ELR (cell line): ENCODE measurements around the gene PRR18.
"Not testable (repeated sequence)": the region's sequence is repeated elsewhere in the genome, so short reads cannot be mapped to it uniquely, and the experiment has no call there.

Experiments used
- DNase-seq: peaks from one replicate; pipeline ENCODE4 v3.0.0-alpha.2; 2015; ENCODE audit warnings: low read depth

The PRR18 gene, protein sequence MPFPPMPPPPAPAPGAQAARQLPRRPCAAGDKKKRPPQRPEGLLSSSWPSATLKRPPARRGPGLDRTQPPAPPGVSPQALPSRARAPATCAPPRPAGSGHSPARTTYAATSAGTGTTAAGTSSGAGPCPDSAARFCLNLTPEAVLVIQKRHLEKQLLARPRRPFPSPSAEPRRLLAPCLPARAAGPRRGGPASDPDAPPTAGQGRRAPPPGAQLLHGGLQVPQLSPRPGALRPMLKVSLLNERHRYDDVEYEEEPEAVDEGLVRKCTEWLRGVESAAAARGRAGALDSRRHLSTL

DNA sequence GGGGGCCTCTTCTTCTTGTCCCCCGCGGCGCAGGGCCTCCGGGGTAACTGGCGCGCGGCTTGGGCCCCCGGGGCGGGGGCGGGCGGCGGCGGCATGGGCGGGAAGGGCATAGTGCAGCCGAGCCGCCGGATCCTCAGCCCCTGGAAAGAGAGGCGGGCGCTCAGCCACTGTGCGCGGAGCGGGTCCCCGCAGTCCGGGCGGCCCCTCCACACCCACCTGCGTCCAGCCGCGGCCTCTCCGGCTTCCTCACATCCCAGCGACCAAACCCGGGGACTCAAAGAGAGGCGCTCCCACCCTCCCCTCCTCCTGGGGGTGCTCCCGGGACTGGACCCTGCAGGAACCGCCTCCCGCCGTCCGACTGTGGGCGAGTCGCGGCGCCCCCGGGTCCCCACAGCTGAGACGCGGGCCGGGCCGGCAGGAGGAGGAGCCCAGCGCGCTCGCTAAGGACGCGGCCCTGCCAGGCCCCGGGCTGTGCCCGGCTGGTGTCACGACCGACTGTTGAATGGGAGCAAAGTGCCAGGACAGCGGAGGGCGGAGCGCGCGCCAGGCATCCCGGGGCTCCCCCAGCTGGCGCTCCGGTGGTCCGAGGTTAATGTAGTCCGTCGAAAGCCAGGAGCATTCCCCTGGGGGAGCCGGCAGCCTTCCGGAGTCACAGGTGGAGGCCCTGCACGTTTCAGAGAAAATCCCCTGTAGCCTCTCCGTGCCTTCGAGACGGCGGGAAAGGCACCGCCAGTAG is at the start of gene PRR18:
Gene PRR18, minus strand, starts transcription at position 360 of the 736 bp plus-strand sequence. Its CDS starts 250 bp downstream, at position 110.
- DNase-seq, result no peak

DNA sequence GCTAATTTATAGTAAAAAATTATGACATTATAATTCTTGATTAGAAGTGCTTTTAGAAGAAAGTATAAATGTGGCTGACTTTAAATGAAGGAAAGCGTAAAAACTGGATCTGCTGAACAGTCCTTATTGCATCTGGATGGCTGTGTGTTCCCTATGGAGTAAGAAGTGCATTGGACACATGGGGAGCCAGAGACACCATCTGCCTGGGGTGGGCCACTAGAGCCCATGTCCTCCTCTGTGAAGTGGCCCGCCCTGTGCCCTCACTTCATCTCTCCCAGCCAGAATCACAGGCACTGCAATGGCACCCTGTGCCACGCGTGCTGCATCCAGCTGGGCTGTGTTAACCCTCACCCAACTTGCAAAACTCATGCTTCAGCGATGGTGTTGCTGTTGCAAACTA is 47.4 kb upstream of the PRR18 start:
- no peak for DNase-seq

DNA sequence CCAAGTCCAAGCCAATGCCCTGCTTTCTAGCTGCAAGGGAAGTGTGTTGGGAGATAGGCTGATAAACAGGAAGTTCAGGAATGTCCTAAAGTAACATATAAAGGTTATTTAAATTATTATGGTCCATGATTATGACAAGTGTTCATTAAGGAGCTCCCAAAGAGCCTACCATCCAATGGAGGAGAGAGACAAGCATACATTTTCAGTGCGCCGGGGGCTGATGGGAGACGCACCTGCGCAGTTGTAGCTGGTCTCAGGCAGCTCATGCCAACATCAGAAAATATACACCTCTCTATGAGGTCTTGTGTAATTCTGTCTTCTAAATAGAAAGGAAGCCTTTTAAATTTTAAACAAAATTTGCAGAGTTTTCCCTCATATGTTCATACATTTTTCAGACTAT is 46.8 kb upstream of the PRR18 start:
- no peak for DNase-seq

DNA sequence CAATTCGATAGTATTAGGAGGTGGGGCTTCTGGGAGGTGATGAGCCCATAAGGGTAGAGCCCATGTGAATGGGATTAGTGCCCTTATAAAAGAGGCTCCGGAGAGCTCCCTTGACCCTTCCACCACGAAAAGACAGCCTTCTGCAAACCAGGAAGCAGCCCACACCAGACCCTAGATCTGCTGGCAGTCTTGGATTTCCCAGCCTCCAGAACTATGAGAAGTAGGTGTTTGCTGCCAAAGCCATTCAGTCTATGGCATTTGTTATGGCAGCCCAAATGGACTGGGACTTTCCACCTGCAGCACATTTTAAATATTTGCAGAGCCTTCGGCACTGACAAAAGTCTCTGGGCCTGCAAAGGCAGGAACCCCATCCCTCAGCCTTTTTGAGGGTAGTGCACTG is 46.0 kb upstream of the PRR18 start:
- DNase-seq, result no peak

DNA sequence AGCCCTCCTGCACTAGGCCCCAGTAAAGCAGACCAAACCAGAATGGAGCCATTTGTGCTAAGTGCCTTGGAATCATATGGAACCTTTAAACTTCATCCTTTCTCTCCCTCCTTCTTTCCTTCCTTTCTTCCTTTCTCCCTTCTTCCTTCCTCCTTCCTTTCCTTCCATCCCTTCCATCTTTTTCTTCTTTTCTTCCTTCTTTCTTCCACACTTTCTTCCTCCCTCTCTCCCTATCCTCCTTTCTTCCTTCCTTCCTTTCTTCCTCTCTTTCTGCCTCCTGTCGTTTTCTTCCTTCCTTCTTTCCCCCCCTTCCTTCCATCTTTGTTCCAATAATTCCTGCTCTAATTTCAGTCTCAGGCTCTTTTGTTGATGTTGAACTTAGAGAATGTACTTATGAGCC is 45.3 kb upstream of the PRR18 start:
- DNase-seq, result no peak

DNA sequence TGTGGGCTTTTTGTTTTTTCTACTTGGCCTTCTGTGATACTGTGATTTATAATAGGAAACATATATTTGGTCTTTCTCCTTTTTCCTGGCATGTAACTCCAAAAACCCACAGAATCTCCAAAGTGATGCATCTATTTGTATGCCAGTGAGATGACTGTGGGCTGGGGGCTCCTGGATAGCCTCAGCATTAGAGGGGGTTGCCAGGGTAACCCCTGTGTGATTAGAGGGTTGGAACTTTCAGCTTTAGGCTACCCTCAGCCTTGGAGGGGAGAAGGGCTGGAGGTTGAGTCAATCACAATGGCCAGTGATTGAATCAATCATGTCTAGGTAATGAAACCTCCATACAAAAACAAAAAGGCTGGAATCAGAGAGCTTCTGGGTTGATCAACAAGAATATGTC is 44.7 kb upstream of the PRR18 start:
- DNase-seq, result no peak

DNA sequence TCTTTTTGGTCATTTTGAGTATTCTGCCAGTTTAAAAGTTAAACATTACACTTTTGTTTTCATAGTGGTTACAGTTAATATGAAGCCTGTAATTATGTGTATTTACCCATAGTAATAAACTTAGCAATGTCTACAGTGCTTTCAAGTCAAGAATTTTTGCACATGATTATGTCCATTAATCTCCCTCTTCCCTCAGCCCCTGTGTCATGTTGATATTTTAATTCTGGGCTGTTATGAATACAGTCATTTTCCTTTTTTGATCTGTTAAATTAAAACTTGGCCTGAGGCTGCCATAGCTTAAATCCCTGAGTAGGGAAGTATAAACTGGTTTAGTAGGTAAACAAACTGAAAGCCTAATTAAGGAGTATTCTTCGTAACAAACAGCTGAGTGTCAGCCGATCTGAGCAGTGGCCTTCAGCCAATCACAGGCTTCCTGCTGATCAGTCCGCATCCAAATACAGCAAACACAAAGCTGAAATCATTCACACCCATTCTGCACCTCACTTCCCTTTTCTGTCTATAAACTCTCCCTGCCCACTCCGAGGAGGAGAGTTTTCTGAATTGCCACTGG is 43.6 kb upstream of the PRR18 start:
- peak; percentile 20 for DNase-seq

DNA sequence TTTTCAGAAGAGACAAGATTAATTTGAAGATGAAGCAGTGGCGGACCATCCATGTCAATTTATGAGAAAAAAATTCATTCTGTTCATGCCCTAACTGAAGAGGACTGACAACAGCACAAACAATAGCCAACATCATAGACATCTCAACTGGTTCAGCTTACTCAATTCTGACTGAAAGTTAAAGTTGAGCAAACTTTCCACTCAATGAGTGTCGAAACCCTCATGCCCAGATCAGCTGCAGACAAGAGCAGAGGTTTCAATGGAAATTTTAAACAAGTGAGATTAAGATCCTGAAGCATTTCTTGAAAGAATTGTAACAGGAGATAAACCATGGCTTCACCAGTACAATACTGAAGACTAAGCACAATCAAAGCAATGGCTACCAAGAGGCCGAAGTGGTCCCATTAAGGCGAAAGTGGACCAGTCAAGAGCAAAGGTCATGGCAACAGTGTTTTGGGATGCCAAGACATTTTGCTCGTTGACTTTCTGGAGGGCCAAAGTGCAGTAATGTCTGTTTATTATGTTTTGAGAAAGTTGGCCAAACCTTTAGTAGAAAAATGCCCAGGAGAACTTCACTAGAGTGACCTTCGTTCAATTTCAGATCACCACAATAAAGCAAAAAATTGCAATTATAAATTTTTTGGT is 40.2 kb upstream of the PRR18 start:
- DNase-seq, result no peak

DNA sequence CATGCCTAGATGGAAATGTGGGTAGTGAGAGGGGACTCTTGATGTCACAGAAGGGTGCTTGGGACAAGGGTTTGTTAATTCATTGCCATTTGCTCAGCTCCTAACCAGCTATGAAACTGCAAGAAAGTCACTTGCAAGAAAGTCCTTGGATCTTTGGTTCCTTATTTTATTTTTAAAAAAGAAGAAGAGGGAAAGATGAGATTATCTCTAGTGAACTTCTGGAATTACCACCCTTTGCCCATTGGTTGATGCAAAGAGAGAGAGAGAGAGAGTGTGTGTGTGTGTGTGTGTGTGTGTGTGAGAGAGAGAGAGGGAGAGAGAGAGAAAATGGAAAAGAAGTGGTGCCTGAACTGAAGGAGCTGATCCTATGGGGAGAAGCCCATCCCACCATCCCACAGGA is 38.8 kb upstream of the PRR18 start:
- DNase-seq, result no peak

DNA sequence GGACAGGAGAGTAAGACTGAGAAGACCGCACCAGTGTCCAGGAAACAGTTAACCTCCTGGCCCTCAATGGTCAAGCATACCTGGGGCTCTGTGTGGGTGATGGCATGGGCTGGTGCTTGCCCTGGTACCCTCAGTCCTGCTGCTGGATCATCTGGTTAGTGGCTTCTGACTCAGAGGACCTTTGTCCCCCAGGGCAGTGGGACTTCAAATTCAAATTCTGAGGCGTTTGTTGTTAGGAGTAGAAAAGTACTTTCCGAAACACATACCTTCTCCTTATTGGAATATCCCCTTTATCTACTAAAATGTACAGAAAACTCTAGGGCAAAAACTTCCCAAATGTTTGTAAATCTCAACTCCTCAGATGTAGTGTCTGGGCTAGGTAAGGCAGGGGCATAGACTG is 38.3 kb upstream of the PRR18 start:
- no peak for DNase-seq

DNA sequence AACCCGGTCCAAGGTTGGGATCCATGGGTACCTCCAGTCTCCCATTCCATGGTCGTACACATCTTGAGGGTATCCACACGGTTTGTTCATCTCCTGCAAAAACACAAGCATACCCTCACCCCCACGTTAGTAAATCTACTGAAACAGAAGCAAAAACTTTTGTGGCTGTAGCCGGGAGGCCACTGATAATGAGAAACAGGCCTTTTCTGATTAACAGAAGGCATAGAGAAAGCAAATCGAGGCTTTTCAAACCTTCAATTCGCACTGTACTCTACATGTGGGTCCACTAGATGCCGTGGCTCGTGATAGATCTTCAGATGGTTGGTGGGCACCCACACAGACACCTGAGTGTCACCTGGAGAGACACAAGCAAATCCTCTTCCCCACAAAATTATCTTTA is 37.5 kb upstream of the PRR18 start:
- DNase-seq, result not testable (repeated sequence)

DNA sequence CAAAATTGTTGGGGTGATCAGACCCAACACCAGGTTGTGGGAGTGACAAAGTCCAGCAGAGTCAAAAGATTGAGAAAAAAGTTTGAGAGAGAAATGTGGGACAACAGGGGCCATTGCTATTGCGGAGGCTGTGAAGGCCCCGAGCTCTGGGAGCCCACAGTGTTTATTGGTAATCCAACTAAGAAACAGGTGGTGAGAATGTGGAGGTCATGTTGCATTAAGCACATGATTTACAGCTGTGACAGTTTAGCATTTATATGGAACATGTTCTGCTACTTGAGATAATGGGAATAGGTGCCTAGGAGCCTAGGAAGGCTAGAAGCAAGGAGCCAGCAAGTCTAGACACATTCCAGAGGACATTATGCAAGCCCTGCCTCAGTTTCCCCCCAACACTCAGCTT is 36.7 kb upstream of the PRR18 start:
- DNase-seq, result not testable (repeated sequence)

DNA sequence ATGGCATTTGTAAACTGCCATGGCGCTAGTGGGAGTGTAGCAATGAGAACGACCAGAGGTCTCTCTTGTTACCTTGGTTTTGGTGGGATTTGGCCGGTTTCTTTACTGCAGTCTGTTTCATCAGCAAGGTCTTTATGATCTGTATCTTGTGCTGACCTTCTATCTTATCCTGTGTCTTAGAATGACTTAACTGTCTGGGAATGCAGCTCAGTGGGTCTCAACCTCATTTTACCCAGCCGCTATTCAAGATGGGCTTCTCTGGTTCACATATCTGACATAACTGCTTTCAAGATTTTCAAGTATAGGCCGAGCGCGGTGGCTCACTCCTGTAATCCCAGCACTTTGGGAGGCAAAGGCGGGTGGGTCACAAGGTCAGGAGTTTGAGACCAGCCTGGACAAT is 36.0 kb upstream of the PRR18 start:
- no peak for DNase-seq

DNA sequence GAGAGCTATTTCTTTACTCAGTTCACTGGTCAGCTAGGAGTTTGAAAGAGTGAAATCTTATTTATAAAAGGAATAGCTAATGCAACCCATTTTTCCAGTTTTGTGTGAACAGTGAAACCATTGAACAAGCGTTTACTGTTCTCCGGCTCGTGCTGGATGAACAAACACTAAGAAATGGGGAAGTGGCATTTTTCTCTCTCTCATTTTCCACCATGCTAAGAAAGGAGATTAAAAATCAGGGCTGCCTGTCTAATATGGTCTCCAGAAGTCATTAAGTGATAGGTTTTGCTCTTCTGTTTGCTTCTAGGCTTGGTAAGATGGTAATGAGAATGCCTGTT is 34.9 kb upstream of the PRR18 start:
- no peak for DNase-seq

DNA sequence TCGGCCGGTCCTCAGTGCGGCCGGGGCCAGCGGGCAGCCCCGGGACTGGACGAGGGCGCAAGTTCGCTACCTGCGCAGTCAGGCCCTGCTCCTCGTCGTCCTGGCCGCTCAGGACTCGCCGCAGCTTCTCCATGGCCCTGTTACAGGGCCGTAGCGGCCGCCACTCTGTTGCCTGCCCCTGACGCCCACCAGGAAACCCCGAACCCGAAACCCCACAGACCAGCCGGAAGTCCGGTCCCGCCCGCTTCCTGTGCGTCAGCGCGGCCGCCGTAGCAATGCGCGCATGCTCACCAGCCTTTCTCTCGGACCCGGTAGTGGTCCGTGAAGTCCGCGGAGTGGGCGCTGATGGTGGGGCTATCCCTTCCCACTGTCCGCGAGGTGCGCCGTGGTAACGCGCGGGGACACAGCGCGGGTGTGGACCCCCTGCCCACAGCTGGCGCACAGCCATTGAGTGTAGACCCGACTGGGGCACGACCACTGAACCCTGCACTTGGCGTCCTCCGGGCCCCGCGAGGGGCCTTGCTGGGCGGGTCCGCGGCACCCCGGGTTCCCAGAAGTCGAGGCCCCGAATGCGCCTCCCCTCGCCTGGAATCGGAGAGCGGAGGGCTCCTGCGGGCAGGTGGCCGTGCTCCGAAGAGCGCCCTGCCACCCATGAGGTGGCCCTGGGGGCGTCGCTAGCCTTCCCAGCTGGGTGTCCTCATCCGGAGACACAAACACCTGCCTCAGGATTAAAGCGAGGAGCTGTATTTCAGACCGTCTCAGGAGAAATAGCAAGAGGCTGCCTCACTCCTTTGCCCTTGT is 34.4 kb upstream of the PRR18 start, which contains the start of gene SFT2D1:
Gene SFT2D1, minus strand, starts transcription at position 197 of the 801 bp plus-strand sequence. Its CDS starts 64 bp downstream, at position 133.
- peak; percentile 85 for DNase-seq

DNA sequence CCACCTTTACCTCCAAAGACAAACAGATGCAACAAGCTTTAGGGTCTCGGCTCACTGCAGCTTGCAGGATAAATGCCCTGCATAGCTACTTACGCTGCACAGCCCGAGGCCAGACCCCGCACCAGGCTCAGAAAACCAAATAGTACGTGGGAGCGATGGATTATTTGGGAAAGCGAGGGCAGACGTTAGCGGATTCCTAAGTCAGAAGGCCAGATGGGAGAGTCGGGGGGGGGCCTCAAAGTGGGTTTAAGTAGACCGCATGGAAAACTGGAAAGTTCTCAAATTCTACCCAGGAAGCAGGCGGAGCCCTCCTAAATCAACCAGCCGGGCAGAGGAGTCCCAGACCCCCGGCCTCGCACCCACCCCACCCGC is 33.8 kb upstream of the PRR18 start:
- peak; percentile 25 for DNase-seq

DNA sequence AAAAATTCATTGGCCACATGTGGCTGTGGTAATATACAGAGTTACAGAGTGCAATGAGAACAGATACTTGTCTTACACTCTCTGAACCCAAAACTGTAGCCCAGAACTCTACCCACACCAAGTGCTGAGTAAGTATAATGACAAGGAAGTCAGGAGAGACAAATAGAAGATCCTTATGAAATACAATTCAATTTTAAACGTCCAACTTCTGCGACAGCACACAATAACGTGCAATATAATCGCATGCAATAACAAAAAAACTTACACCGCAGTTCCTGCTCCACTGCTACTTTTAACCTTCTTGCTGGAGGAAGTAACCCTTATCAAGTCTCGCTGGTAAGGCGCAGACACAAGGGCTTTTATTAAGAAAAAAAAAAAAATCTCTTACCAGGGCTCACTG is 33.3 kb upstream of the PRR18 start:
- DNase-seq, result no peak

DNA sequence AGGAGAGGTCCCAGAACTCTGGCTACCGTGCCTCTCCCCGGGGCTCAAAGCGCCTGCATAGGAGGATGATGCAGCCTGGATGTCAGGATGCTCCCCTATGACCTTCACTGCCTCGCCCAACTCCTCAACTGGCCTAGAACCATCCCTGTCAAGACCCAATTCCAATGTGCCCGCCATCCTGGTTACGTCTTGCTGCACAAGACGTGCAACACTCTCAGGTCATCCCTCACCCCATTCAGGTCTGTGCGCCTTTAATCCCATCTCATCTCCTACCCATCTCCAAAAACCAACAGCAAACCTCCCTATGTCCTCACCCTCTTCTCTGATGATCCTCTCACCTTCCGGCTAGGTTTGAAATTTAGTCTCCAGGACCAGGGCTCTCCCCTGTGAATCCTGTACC is 30.7 kb upstream of the PRR18 start:
- DNase-seq, result no peak

DNA sequence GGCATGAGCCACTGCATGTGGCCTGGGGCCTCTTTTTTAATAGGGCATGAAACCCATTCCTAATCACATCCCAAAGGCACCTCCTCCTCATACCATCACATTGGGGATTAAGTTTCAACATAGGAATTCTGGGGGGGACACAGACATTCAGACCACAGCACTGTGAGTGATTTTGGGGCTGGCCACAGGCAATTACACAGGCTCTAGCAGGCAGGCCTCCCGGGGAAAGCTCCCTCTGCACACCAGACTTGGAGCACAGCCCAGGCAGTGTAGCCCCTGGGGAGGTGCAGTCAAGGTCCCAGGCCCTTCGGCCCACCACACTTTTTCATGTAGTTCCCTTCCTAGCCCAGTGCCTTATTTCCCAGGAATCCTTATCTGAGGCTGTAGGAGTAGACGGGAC is 28.7 kb upstream of the PRR18 start:
- DNase-seq, result no peak

DNA sequence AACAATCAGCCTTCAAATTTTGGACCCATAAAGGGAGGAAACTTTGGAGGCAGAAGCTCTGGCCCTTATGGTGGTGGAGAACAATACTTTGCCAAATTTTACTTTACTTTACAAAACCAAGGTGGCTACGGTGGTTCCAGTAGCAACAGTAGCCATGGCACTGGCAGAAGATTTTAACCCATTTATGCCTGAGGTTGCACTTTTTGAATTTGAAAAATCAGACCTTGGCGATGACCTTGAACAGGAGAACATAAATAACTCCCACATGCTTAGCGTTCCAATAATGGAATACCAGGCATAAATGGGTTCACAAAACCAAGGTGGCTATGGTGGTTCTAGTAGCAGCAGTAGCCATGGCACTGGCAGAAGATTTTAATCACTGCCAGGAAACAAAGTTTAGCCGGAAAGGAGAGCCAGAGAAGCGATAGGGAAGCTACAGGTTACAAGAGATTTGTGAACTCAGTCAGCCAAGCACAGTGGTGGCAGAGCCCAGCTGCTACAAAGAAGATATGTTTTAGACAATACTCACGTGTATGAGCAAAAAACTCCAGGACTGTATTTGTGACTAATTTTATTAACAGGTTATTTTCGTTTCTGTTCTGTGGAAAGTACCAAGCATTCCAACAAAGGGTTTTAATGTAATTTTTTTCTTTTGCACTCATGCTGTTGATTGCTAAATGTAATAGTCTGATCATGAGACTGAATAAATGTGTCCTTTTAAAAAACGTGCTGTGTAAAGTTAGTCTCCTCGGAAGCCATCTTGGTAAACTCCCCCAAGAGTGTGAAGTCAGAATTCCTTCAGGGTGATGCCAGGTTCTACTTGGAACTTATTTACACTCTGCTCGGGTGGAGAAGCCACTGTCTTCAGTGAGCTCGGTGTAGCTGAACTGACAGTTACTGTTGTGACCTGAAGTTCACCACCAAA is 27.4 kb upstream of the PRR18 start:
- DNase-seq, result no peak

DNA sequence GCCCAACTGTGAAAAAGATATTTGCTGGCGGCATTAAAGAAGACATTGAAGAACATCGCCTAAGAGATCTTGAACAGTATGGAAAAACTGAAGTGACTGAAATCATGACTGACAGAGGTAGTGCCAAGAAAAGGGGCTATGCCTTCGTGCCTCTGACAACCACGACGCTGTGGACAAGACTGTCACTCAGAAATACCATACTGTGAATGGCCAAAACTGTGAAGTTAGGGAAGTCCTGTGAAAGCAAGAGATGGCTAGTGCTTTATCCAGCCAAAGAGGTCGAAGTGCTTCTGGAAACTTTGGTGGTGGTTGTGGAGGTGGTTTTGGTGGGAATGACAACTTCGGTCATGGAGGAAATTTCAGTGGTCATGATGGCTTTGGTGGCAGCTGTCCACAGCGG is 26.7 kb upstream of the PRR18 start:
- DNase-seq, result no peak
